ENCODE results near the gene LRFN5.

The LRFN5 gene

GRCh38 chr14:41805633-41806032 lies 199.0 kb downstream of the LRFN5 start:
- Histone ChIP-seq H3K27me3 (ENCODE audit: control insufficient read depth, low read length) (no peaks in the 10 kb centered on the region), H3K4me3 (ENCODE audit: low read length) (no peak overlapping the region), H3F3A (ENCODE audit: control insufficient read depth, insufficient read depth) (no peaks in the 10 kb centered on the region), H3K36me3 (ENCODE audit: control insufficient read depth, low read length) (no peaks in the 10 kb centered on the region), H3K9me3 (ENCODE audit: control insufficient read depth, insufficient read depth, low read length) (no peaks in the 10 kb centered on the region), H3K9me2 (replicated peaks; ENCODE audit: control insufficient read depth, low read length) (0 out of 2 replicates have a peak, but pooled peaks cover 2% of the 10 kb centered on the region), H3K27ac (ENCODE audit: low read depth, low read length) (no peak overlapping the region), H3K79me2 (ENCODE audit: control insufficient read depth, low read length) (no peaks in the 10 kb centered on the region), H4K20me1 (ENCODE audit: control insufficient read depth, insufficient read depth, low read depth, low read length) (no peaks in the 10 kb centered on the region), H3K4me2 (ENCODE audit: low read length) (no peak overlapping the region), H3K4me1 (ENCODE audit: control insufficient read depth, low read length) (no peaks in the 10 kb centered on the region)
- no peak for TF ChIP-seq EZH2phosphoT487 (IDR thresholded peaks at IDR 0.05; ENCODE audit: borderline replicate concordance, low read length)
- TF ChIP-seq, protein P1, sequence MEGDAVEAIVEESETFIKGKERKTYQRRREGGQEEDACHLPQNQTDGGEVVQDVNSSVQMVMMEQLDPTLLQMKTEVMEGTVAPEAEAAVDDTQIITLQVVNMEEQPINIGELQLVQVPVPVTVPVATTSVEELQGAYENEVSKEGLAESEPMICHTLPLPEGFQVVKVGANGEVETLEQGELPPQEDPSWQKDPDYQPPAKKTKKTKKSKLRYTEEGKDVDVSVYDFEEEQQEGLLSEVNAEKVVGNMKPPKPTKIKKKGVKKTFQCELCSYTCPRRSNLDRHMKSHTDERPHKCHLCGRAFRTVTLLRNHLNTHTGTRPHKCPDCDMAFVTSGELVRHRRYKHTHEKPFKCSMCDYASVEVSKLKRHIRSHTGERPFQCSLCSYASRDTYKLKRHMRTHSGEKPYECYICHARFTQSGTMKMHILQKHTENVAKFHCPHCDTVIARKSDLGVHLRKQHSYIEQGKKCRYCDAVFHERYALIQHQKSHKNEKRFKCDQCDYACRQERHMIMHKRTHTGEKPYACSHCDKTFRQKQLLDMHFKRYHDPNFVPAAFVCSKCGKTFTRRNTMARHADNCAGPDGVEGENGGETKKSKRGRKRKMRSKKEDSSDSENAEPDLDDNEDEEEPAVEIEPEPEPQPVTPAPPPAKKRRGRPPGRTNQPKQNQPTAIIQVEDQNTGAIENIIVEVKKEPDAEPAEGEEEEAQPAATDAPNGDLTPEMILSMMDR (IDR thresholded peaks at IDR 0.05; ENCODE audit: low read depth, low read length, poor library complexity, severe bottlenecking), result no peak

GRCh38 chr14:41806366-41806975 lies 199.8 kb downstream of the LRFN5 start:
- no peaks in the 10 kb centered on the region for H3K79me2 ChIP-seq (ENCODE audit: control insufficient read depth, low read length)
- no peaks in the 10 kb centered on the region for H3K4me1 ChIP-seq (ENCODE audit: control insufficient read depth, low read length)
- no peaks in the 10 kb centered on the region for H4K20me1 ChIP-seq (ENCODE audit: control insufficient read depth, insufficient read depth, low read depth, low read length)
- no peak overlapping the region for H3K27ac ChIP-seq (ENCODE audit: low read depth, low read length)
- no peaks in the 10 kb centered on the region for H3F3A ChIP-seq (ENCODE audit: control insufficient read depth, insufficient read depth)
- no peak overlapping the region for H3K4me3 ChIP-seq (ENCODE audit: low read length)
- TF ChIP-seq, protein P1 (IDR thresholded peaks at IDR 0.05; ENCODE audit: low read depth, low read length, poor library complexity, severe bottlenecking), result no peak
- no peak for TF ChIP-seq EZH2phosphoT487 (IDR thresholded peaks at IDR 0.05; ENCODE audit: borderline replicate concordance, low read length)
- H3K4me2 ChIP-seq (ENCODE audit: low read length), result no peak overlapping the region
- H3K9me3 ChIP-seq (ENCODE audit: control insufficient read depth, insufficient read depth, low read length), result no peaks in the 10 kb centered on the region
- no peaks in the 10 kb centered on the region for H3K27me3 ChIP-seq (ENCODE audit: control insufficient read depth, low read length)
- H3K36me3 ChIP-seq (ENCODE audit: control insufficient read depth, low read length), result no peaks in the 10 kb centered on the region
- H3K9me2 ChIP-seq (replicated peaks; ENCODE audit: control insufficient read depth, low read length), result 0 out of 2 replicates have a peak, but pooled peaks cover 2% of the 10 kb centered on the region

DNA sequence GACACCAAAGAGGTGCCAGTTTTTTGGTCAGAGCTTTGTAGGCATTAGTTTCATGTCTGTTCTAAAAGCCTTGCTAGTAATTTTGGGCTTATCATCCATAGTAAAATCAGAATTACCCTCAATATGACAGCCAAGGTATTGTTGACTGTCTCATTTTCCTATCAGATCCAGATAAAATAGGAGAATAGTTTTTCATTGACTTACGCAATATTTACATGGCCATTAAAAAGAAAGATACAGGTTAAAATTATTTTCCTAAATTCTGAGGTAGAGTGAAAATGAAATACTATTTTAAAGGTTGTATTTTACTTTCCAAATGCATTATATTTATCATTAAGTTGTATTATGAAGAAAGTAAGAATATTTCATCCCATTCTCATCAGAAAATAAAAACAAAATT lies 203.7 kb downstream of the LRFN5 start:
- no peaks in the 10 kb centered on the region for H3K4me1 ChIP-seq (ENCODE audit: control insufficient read depth, low read length)
- TF ChIP-seq, protein P1 (IDR thresholded peaks at IDR 0.05; ENCODE audit: low read depth, low read length, poor library complexity, severe bottlenecking), result no peak
- no peak for TF ChIP-seq EZH2phosphoT487 (IDR thresholded peaks at IDR 0.05; ENCODE audit: borderline replicate concordance, low read length)
- H3K36me3 ChIP-seq (ENCODE audit: control insufficient read depth, low read length), result no peaks in the 10 kb centered on the region
- H3F3A ChIP-seq (ENCODE audit: control insufficient read depth, insufficient read depth), result no peaks in the 10 kb centered on the region
- no peak overlapping the region for H3K4me3 ChIP-seq (ENCODE audit: low read length)
- no peak overlapping the region for H3K4me2 ChIP-seq (ENCODE audit: low read length)
- no peaks in the 10 kb centered on the region for H3K27me3 ChIP-seq (ENCODE audit: control insufficient read depth, low read length)
- H3K9me3 ChIP-seq (ENCODE audit: control insufficient read depth, insufficient read depth, low read length), result no peaks in the 10 kb centered on the region
- no peaks in the 10 kb centered on the region for H3K79me2 ChIP-seq (ENCODE audit: control insufficient read depth, low read length)
- no peaks in the 10 kb centered on the region for H3K9me2 ChIP-seq (replicated peaks; ENCODE audit: control insufficient read depth, low read length)
- H4K20me1 ChIP-seq (ENCODE audit: control insufficient read depth, insufficient read depth, low read depth, low read length), result no peaks in the 10 kb centered on the region
- no peak overlapping the region for H3K27ac ChIP-seq (ENCODE audit: low read depth, low read length)
